Activated CD8-positive, alpha-beta memory T cell treated with anti-CD3 and anti-CD28 coated beads, Interleukin-2, amount 50 U/mL, for 24 hours (primary cell): ENCODE results near the gene LRRC27.
A peak's percentile ranks its signal among the peaks of the same experiment; 100 is the strongest.
"Not testable (repeated sequence)": the region's sequence is repeated elsewhere in the genome, so short reads cannot be mapped to it uniquely, and the experiment has no call there.

ENCODE experiments used
- DNase-seq: peaks from one replicate; pipeline ENCODE4 v3.0.0-alpha.2; 2020; ENCODE audit errors: extremely low read depth

The LRRC27 gene

GRCh38 chr10:132374612-132375011 lies 42.6 kb downstream of the LRRC27 start:
- DNase-seq, result no peak

DNA sequence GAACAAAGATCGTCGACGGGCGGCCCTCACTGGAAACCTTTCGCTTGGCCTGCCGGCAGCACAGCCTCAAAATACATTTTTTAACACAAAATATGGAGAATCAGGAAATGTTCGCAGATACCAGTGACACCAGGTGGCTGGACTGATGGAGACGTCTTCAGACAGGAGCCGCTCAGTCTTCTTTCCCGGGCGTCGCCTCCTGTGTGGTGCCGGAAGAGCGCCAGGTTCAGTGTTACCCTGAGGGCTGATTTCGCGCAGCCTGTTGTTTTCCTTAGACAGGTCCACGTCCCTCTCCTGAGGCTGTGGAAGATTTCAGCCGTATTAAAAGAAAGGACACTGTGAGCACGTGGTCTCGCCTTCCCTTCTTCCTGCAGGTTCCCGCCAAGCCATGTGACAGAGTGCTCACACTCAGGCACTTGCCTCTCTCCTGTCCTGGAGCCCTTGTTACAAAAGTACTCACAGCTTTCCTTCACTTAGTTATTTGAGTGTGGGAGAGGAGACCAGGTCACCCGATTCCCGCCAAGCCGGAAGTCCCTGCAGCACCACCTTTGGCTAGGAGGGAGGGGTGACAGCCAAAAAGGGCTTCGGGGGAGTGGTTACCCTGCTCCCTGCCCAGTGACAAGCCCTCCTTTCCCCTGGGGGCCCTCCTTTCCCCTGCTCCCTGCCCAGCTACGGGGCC lies 43.3 kb downstream of the LRRC27 start:
- no peak for DNase-seq

DNA sequence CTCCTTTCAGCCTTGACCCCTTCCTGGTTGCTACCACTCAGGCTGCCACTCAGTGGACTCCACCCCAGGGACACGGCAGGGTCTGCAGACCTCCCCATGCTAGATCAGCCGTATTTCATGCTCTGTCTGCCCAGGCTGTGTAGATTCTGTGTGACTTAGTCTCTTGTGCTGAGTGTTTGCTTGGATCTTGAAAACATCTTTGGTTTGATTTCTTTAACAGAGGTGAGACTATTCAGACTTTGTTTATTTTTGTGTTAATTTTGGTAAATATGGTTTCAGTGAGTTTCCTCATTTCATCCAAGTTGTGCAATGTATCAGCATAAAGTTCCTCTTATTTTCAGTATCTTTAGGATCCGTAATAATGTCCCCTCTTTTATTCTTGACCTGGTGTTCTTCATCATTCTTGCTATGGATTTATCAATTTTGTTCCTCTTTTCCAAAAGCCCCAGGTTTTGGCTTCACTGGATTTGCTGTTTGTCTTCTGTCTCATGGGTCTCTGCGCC lies 43.9 kb downstream of the LRRC27 start:
- no peak for DNase-seq

DNA sequence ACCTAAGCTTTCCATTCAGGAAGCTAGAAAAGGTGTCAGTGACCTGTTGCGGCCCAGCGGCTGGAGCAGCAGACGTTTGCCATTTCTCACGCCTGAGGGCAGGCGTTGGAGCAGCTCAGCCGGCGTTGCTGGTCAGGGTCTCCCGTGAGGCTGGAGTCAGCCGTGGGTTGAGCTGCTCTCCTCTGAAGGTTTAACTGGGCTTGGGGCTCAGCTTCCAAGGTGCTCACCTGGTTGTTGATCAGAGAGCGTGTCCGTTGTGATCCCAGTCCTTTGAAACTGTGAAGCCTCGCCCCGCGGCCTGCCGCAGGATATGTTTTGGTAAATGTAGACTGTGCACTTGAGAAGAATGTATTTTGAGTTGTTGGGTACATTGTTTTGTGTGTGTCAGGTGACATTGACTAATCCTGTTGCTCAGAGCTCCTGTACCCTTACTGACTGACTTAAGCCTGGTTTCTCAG lies 44.4 kb downstream of the LRRC27 start:
- DNase-seq, result no peak

DNA sequence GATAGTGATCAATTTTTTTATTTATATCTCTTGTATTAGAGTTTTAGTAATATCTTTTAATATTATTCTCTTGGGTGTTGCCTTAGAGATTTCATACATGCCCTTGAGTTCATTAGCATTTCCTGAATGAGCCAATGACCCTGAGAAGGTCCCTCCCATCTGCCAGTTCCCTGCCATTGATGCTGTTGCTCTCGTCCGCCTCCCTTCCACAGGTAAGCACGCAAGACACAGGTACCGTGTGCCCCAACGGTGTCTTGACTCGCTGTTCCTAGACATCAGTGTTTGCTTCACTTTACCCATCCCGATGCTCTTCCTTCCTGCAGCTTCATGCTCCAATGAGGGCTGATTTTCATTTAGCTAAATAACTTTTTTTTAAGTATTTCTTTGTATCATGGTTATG lies 45.3 kb downstream of the LRRC27 start:
- no peak for DNase-seq

- DNase-seq, result not testable (repeated sequence)
Measured at GRCh38 chr10:132379026-132379425, 47.0 kb downstream of the LRRC27 start.

DNA sequence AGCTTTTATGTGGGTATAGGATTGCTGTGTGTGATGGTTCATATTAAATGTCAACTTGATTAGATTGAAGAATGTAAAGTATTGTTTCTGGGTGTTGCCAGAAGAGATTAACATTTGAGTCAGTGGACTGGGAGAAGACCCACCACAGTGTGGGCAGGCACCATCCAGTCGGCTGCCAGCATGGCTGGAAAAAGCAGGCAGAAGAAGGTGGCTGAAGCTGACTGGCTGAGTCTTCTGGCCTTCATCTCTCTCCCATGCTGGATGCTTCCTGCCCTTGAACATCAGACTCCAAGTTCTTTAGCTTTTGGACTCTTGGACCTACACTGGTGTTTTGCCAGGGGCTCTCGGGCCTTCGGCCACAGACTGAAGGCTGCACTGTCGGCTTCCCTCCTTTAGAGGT lies 49.0 kb downstream of the LRRC27 start:
- DNase-seq, result not testable (repeated sequence)

DNA sequence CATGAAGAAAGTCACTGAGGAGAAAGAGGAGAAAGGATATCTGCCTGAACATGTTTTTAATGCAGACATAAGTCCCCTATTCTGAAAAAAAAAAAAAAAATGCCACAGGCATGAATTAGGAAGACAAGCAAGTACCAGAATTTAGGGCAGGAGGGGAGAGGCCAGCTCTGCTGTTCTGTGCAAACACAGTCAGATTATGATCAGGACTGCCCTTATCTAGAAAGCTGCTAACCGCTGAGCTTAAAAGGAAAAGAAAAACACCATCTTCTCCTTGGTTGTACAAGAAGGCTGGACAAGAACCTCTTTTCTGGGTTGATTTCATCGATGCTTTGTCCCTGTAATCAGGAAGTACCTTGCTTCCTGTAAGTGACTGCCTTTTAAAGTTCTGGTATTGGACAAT lies 49.7 kb downstream of the LRRC27 start:
- DNase-seq, result no peak

- no peak for DNase-seq
Measured at GRCh38 chr10:132382231-132382922, 50.4 kb downstream of the LRRC27 start.

DNA sequence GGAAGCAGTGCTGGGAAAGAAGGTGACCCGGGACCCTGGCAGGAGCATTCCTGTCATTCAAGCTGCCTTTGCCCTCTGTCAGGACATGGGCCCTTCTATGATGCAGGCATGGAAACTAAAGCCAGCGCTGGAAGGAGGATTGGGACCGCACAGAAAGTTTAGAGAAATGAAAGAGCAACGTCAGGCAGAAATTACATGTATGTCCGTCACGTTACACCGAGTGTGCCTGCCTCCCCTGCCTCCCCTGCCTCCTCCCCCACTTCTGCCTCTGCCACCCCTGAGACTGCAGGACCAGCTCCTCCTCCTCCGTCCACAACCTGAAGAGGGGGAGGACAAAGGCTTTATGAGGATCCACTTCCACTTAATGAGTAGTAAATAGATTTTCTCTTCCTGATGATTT lies 51.1 kb downstream of the LRRC27 start:
- no peak for DNase-seq

DNA sequence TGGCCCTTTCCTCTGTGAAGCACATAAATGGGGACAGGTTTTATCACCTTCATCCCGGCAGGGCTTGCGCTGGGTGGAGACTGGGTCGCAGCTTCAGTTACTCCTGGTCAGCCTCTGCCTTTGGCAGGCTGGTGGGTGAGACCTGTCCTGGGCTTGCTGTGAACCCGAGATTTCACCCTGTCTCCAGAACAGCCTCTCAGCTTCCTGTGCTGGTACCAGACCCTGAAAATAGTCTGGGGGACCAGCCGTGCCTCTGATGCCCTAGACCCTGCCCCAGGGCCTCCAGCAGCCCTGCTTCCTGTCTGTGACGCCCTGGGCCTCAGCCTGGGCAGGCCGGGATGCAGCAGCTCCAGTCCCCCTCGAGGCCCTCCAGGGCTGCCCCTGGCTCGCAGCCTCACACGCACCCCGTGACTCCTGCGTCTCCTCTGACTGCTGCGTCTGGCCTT lies 51.8 kb downstream of the LRRC27 start:
- no peak for DNase-seq

GRCh38 chr10:132384618-132385388 lies 52.8 kb downstream of the LRRC27 start:
- no peak for DNase-seq

- DNase-seq, result no peak
Measured at GRCh38 chr10:132385389-132385667, 53.3 kb downstream of the LRRC27 start.

GRCh38 chr10:132385721-132386418 lies 53.9 kb downstream of the LRRC27 start:
- no peak for DNase-seq

DNA sequence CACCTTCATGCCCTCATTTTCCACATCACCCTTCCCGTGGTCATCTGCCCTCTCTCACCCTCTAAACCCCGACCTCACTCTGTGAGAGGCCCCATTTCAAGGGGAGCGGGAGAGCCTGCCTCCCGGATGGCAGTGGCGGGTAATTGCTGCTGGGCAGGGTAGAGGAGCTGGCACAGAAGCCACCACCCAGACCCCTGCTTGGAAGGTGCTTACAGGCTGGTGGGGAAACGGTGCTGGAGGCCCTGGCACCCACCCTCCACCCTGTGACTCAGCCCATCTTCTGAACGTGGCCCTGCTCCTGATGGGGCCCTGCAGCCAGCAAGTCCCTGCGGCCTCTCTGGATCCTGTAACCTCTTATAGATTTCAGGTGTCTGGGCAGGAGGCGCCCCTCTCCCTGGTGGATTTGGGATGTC lies 54.4 kb downstream of the LRRC27 start:
- DNase-seq, result no peak

DNA sequence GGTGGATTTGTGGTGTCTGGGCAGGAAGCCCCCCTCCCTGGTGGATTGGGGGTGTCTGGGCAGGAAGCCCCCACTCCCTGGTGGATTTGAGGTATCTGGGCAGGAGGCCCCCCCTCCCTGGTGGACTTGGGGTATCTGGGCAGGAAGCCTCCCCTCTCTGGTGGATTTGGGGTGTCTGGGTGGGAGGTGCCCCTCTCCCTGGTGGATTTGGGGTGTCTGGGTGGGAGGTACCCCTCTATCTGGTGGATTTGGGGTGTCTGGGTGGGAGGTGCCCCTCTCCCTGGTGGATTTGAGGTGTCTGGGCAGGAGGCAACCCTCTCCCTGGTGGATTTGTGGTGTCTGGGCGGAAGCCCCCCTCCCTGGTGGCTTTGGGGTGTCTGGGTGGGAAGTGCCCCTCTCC lies 54.9 kb downstream of the LRRC27 start:
- not testable (repeated sequence) for DNase-seq

- DNase-seq, result peak; percentile 36
Measured at GRCh38 chr10:132387764-132388210, 55.8 kb downstream of the LRRC27 start.

DNA sequence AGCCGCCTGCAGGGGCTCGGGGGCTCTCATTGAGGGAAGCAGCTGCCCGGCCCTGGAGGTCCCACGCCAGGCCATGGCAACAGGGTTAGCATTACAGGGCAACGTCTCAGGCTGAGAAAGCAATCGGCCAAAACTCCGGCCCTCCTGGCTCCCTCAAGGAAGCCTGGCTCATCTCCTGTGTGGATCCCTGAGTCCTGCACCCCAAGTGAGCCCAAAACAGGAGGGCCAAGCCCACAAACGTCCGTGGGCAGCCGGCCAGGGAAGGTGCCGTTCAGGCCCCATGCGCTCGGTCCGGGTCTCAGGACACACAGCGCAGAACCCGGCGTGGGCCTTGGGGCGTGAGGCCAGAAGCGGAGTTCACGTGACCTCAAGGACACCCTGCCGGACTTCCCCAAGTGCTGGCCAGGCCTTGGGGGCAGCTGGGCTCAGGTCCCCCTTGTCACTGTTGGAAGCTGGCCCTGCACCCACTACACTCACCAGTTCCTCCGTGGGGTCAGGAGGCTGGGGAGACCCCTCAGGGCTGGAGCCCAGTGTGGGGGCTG lies 57.0 kb downstream of the LRRC27 start:
- DNase-seq, result no peak

GRCh38 chr10:132389433-132390169 lies 57.6 kb downstream of the LRRC27 start:
- DNase-seq, result no peak

DNA sequence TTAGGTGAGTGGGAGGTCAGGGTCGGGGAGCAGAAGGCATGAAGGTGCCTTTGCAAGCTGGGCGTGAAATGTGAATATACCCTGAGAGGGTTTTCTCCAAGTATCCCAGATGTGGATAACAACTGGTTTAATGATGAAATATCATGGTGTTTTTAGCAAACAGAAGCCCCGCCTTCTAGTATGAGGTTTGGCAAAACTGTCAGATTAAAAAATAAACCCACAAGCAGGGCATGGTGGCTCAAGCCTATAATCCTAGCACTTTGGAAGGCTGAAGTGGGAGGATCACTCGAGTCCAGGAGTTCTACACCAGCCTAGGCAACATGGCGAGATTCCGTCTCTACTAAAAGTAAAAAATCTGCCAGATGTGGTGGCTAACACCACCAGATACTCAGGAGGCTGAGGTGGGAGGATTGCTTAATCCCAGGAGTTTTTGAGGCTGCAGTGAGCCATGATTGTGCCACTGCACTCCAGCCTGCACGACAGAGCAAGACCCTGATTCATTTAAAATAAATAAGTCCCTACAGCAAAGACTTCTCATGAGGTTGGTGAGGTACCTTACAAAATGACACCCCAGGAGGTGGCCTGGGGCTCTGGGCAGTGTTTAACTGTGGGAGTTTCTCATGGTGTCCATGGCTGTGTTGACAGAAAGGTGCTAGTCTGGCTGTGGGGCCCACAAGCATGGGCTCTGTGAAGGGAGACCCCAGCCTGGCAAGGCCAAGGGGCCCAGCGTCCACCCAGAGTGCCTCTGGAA lies 58.4 kb downstream of the LRRC27 start:
- no peak for DNase-seq
